Tibial nerve (tissue), 4 donors: ENCODE data around the gene PERM1. TPM values are rescaled to one million over a fixed set of nuclear protein-coding genes. Genes with fewer than 3 reads are reported as not detected.

Source experiments
- DNase-seq, 2 donors: peaks; one replicate each; pipeline ENCODE4 v3.0.0-alpha.2; 2019; ENCODE audit warnings: low spot score in 2 of 2
- H3K27ac ChIP-seq, 4 donors: fragments of 200-600 bp; sonication (generic) in 3 of 4; one replicate each; pipeline ENCODE4 v1.5.1; 2017 to 2019; ENCODE audit warnings: mild to moderate bottlenecking in 1 of 4
- H3K27me3 ChIP-seq, 2 donors: fragments of 200-600 bp; sonication (generic) in 1 of 2; one replicate each; pipeline versions ENCODE4 v1.5.1 to v1.6.0; 2017 to 2019
- H3K36me3 ChIP-seq, 3 donors: fragments of 200-600 bp; sonication (generic); one replicate each; pipeline ENCODE4 v1.5.1; 2018 to 2019
- H3K4me1 ChIP-seq, 4 donors: fragments of 200-600 bp; sonication (generic) in 3 of 4; one replicate each; pipeline ENCODE4 v1.5.1; 2017 to 2019
- H3K4me3 ChIP-seq, 4 donors: fragments of 200-600 bp; sonication (generic) in 3 of 4; one replicate each; pipeline ENCODE4 v1.5.1; 2017 to 2019; ENCODE audit warnings: mild to moderate bottlenecking in 1 of 4, moderate library complexity in 1 of 4
- H3K9me3 ChIP-seq, 4 donors: fragments of 200-600 bp; sonication (generic) in 3 of 4; one replicate each; pipeline ENCODE4 v1.5.1; 2017 to 2019
- EP300 ChIP-seq, 2 donors: sonication (generic); formaldehyde crosslinking; IDR thresholded peaks; one replicate each; pipeline ENCODE4 v1.6.1; 2017; ENCODE audit warnings: antibody characterized with exemption in 2 of 2, mild to moderate bottlenecking in 1 of 2
- POLR2A ChIP-seq, 2 donors: fragments of 450-650 bp; IDR thresholded peaks; one replicate each; pipeline ENCODE4 v1.6.1; 2017; ENCODE audit warnings: antibody characterized with exemption in 2 of 2, mild to moderate bottlenecking in 2 of 2, moderate library complexity in 2 of 2
- WGBS, 2 donors: methylation state at CpG; one replicate each; pipeline ENCODE4 v1.1.5; 2018; 5-methylcytosine and 5-hydroxymethylcytosine counted together
- total RNA-seq, 4 donors: library from RNA; depleted of rRNA; stranded (reverse); fragments of >200 nt; gene quantifications; one replicate each; pipeline ENCODE4 v1.1.0, GENCODE V29; 2016
- TF ChIP-seq, protein P1 (sequence below), 5 experiments: fragments of 200-600 bp in 3 of 5; fragments of 450-650 bp in 2 of 5; sonication (generic) in 3 of 5; IDR thresholded peaks; one replicate each; pipeline ENCODE4 v1.5.1; 2016 to 2019; ENCODE audit warnings: antibody characterized with exemption in 5 of 5, mild to moderate bottlenecking in 3 of 5, moderate library complexity in 2 of 5

Gene PERM1
- total RNA-seq, 4 donors from 2014 or later = 0.22 to 0.78 TPM; not detected in 2

DNA sequence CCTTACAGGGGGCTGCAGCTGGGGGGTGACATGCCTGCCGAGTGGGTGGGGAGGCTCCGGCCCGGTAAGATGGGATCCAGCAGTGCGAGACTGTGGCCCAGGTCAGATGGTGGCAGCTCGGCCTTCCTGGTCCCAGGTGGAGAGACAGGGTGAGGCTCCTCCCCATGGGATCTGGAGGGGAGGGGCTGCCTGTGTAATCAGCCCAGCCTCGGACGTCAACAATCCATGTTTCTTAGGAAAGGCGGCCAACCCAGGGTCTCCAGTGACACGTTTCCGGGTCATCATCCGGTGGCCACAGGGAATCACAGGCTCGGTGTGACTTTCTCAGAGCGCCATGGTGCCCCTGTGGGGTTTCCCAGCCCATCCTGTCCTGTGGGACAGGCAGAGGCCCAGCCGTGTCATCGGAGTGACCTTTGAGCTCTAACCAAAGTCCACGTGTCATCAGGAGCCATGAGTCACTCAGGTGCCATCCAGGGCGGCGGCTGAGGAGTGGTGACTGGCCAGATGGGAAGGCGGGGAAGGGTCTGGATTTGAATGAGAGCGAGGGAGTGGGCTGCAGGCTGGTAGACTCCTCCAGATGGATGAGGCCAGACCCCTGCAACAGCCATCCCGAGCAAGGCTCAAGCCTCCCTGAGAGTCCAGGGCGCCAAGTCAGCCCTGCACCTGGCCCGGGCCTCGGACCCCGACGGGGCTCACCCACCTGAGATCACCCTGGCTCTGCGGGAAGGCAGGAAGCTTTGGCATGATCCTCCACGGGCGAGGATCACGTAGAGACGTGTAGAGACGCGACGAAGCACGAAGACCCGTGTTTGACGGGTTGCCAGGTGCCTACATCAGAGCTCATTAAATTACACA, 24.6 kb upstream of the PERM1 start:
- Histone ChIP-seq H3K27ac (peak overlapping the region in 1 of 4 donors; percentile 38), H3K36me3 (no peaks in the 10 kb centered on the region), H3K27me3 (peaks cover 2 to 43% of the 10 kb centered on the region in 2 donors), H3K9me3 (no peaks in the 10 kb centered on the region), H3K4me1 (peaks cover 0 to 21% (median 8%) of the 10 kb centered on the region in 4 donors), H3K4me3 (no peak overlapping the region)
- 78 to 85% methylated on average over 29 to 37 of the region's 37 CpGs for WGBS, 2 donors
- DNase-seq = no peak
- no peak for TF ChIP-seq EP300 (IDR thresholded peaks at IDR 0.05)
- TF ChIP-seq, protein P1, sequence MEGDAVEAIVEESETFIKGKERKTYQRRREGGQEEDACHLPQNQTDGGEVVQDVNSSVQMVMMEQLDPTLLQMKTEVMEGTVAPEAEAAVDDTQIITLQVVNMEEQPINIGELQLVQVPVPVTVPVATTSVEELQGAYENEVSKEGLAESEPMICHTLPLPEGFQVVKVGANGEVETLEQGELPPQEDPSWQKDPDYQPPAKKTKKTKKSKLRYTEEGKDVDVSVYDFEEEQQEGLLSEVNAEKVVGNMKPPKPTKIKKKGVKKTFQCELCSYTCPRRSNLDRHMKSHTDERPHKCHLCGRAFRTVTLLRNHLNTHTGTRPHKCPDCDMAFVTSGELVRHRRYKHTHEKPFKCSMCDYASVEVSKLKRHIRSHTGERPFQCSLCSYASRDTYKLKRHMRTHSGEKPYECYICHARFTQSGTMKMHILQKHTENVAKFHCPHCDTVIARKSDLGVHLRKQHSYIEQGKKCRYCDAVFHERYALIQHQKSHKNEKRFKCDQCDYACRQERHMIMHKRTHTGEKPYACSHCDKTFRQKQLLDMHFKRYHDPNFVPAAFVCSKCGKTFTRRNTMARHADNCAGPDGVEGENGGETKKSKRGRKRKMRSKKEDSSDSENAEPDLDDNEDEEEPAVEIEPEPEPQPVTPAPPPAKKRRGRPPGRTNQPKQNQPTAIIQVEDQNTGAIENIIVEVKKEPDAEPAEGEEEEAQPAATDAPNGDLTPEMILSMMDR (IDR thresholded peaks at IDR 0.05) = no peak
- TF ChIP-seq POLR2A (IDR thresholded peaks at IDR 0.05) = no peak

DNA sequence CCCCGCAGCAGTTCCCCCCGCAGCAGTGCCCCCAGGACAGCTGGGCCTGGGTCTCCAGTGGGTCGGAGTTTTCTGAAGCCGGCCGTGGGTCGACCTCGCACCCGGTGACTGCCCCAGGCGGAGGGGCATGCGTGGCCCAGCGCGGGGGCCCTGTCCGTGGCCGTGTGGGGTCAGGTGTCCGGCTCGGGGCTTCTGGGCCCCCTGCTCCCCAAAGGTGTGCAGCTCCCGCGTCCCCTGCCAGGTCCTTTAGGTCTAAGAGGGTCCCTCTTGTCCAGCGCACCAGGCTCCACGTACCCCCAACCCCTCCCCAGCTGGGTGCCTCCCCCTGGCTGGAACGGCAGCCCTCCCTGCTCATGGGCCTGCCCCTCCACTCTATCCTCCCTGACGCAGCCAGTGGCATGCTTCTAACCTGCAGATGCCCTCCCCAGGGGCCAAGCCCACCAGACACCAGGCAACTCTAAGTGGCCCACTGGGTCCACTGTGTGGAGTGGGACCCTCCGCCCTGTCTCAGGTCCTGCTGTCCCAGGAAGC, 23.9 kb upstream of the PERM1 start:
- Histone ChIP-seq H3K27me3 (peaks cover 2 to 49% of the 10 kb centered on the region in 2 donors), H3K4me3 (no peak overlapping the region), H3K4me1 (peaks cover 0 to 28% (median 14%) of the 10 kb centered on the region in 4 donors), H3K9me3 (no peaks in the 10 kb centered on the region), H3K36me3 (no peaks in the 10 kb centered on the region), H3K27ac (peak overlapping the region in 1 of 4 donors; percentile 38)
- no peak for TF ChIP-seq POLR2A (IDR thresholded peaks at IDR 0.05)
- TF ChIP-seq, protein P1 (IDR thresholded peaks at IDR 0.05) = no peak
- WGBS, 2 donors = 42 to 60% methylated on average over 8 to 9 of the region's 23 CpGs
- DNase-seq = no peak

DNA sequence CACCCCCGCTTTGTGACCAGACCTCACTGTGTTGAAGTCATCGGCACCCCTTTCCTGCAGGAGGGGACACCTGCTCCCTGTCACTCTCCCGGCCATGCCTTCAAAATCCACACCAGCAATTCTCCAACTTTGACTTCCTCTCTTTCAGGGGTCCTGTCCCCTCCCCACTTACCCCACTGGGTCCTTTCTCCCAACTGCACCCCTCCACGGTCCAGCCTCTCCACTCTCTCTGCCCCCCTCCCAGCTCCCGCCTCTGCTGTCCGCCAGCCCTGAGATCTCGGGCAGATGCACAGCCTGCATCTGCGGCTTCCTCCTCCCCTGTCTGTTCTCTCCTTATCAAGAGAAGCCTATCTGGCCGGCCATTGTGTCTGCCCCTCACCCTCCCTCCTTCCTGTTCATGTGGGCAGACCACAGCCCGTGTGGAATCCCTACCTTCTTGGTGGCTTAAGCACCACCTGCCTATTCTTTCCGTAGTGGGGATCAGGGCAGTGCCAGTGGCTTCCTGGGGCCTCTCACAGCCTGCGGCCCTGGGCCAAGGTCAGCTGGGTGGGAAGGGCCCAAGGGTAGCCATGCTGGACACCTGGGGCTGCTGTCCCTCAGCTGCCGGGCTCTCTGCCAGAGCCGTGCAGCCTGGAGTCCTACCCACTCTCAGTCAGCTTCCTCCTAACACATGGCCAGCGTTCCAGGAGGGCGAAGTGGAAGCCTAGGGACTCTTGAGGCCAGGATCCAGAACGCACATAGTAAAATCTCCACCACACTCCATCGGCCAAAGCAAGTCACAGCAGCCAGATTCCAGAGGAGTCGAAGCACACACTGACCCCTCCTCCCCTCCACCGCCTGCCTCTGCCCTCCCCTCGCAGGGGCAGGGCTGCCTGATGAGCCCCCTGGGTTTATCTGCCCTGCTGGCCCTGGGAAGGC, 23.1 kb upstream of the PERM1 start:
- Histone ChIP-seq H3K27me3 (peaks cover 2 to 55% of the 10 kb centered on the region in 2 donors), H3K4me1 (peaks cover 0 to 36% (median 20%) of the 10 kb centered on the region in 4 donors), H3K36me3 (no peaks in the 10 kb centered on the region), H3K27ac (no peak overlapping the region), H3K9me3 (no peaks in the 10 kb centered on the region), H3K4me3 (no peak overlapping the region)
- DNase-seq = no peak
- TF ChIP-seq EP300 (IDR thresholded peaks at IDR 0.05) (no peak), POLR2A (IDR thresholded peaks at IDR 0.05) (no peak)
- TF ChIP-seq, protein P1 (IDR thresholded peaks at IDR 0.05) = no peak
- 30% methylated on average over 12 to 18 of the region's 21 CpGs for WGBS, 2 donors

DNA sequence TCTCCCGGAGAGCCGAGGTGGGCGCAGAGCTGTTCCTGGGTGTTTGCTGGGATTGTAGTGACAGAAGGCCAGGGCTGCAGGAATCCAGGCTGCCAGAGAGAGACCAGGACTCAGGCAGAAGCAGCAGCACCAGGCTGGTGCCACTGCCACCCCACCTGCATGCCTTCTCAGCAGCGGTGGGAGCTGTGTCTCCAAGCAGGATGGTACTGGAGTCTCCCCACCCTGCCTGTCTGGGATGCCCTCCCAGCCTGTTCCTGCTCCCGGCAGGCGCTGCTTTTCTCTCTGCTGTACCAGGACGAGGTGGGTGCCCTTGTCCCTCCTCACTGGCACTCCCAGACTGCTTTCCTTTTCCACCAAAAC, 22.5 kb upstream of the PERM1 start:
- H3K4me1 ChIP-seq = peaks cover 0 to 40% (median 24%) of the 10 kb centered on the region in 4 donors
- no peak overlapping the region for H3K4me3 ChIP-seq
- H3K27me3 ChIP-seq = peaks cover 2 to 57% of the 10 kb centered on the region in 2 donors
- no peaks in the 10 kb centered on the region for H3K9me3 ChIP-seq
- no peak for TF ChIP-seq EP300 (IDR thresholded peaks at IDR 0.05)
- no peak for TF ChIP-seq POLR2A (IDR thresholded peaks at IDR 0.05)
- TF ChIP-seq, protein P1 (IDR thresholded peaks at IDR 0.05) = no peak
- no peak overlapping the region for H3K27ac ChIP-seq
- DNase-seq = no peak
- 51 to 58% methylated on average over 4 to 7 of the region's 7 CpGs for WGBS, 2 donors
- H3K36me3 ChIP-seq = no peaks in the 10 kb centered on the region
